ENCODE measurements around the gene SOX6.

SOX6 gene

DNA sequence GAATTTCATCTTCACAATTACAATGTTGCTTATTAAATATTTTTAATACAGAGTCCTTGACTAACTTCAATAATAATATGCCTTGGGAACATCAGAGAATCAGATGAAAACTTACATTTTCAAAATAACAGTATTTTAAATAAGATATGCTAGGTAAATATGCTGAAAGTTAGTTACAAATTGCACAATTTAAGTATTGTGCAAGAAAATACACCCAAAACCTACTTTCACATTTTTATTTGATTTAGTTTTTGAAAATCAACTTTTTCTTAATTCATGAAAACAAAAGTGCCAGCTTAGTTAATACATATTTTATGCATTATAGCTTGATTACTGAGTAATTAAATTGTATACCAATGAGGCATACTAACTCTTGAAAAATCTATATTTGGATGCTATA is 76.8 kb downstream of the SOX6 start:
- TF ChIP-seq, protein P1, sequence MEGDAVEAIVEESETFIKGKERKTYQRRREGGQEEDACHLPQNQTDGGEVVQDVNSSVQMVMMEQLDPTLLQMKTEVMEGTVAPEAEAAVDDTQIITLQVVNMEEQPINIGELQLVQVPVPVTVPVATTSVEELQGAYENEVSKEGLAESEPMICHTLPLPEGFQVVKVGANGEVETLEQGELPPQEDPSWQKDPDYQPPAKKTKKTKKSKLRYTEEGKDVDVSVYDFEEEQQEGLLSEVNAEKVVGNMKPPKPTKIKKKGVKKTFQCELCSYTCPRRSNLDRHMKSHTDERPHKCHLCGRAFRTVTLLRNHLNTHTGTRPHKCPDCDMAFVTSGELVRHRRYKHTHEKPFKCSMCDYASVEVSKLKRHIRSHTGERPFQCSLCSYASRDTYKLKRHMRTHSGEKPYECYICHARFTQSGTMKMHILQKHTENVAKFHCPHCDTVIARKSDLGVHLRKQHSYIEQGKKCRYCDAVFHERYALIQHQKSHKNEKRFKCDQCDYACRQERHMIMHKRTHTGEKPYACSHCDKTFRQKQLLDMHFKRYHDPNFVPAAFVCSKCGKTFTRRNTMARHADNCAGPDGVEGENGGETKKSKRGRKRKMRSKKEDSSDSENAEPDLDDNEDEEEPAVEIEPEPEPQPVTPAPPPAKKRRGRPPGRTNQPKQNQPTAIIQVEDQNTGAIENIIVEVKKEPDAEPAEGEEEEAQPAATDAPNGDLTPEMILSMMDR (conservative IDR thresholded peaks at IDR 0.05; ENCODE audit: low read depth, low read length), result no peak
- Histone ChIP-seq H3K79me2 (ENCODE audit: insufficient read depth, low read depth) (no peaks in the 10 kb centered on the region), H3K4me2 (no peak overlapping the region)

DNA sequence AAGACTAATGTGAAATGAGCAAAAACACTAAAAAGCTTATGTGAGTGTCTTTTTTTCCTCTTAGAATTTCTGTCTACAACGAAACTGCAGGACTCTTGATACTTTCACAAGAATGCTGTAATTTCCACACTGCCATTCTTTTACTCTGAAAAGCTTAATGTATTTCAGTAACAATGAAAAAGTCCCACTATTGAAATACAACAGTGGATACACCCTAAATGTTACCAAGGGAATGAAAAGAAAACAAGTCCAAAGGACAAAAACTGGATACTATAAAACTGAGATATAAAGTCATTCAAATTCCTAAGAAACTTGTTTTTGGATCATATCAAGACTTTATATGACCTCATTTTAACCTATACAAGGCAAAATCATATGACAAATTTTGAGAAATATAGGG is 77.4 kb downstream of the SOX6 start:
- no peak overlapping the region for H3K9ac ChIP-seq
- TF ChIP-seq, protein P1 (conservative IDR thresholded peaks at IDR 0.05; ENCODE audit: low read depth, low read length), result no peak
- H4K20me1 ChIP-seq (ENCODE audit: insufficient read depth), result no peaks in the 10 kb centered on the region
- H3K79me2 ChIP-seq (ENCODE audit: insufficient read depth, low read depth), result no peaks in the 10 kb centered on the region
- no peaks in the 10 kb centered on the region for H3K4me1 ChIP-seq (ENCODE audit: low read depth, poor library complexity, severe bottlenecking)
- no peak overlapping the region for H3K27ac ChIP-seq
- no peak overlapping the region for H2AFZ ChIP-seq (ENCODE audit: low read depth)
- H3K27me3 ChIP-seq (ENCODE audit: insufficient read depth, low read depth), result no peaks in the 10 kb centered on the region
- H3K4me3 ChIP-seq (IDR thresholded peaks at IDR 0.05; ENCODE audit: insufficient read depth, low read depth, low read length), result no peak overlapping the region
- H3K4me2 ChIP-seq, result no peak overlapping the region
- no peaks in the 10 kb centered on the region for H3K36me3 ChIP-seq (ENCODE audit: insufficient read depth)

More for the DNA sequence above, 76.8 kb downstream of the SOX6 start:
- Histone ChIP-seq H3K36me3 (ENCODE audit: insufficient read depth) (no peaks in the 10 kb centered on the region), H2AFZ (ENCODE audit: low read depth) (no peak overlapping the region), H3K9ac (no peak overlapping the region), H3K27me3 (ENCODE audit: insufficient read depth, low read depth) (no peaks in the 10 kb centered on the region), H3K4me3 (IDR thresholded peaks at IDR 0.05; ENCODE audit: insufficient read depth, low read depth, low read length) (no peak overlapping the region), H3K4me1 (ENCODE audit: low read depth, poor library complexity, severe bottlenecking) (no peaks in the 10 kb centered on the region), H4K20me1 (ENCODE audit: insufficient read depth) (no peaks in the 10 kb centered on the region), H3K27ac (no peak overlapping the region)

DNA sequence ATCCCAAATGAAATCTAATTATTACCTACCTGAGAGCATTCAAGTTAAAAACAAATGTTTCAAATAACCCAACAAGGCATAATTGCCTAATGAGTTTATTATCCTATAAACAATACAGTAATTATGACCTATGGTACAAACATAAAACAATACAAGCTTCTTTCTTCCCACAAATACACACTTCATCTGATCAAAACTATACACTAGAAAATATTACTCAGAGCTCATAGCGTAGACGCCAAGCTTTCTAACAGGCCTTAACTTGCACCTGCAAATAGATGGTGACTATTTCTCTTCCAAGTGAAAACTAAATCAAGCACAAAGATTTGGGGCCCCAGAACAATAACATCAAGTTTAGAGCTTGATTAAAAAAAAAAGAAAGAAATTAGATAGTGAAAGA is 78.1 kb downstream of the SOX6 start:
- no peaks in the 10 kb centered on the region for H3K4me1 ChIP-seq (ENCODE audit: low read depth, poor library complexity, severe bottlenecking)
- no peaks in the 10 kb centered on the region for H3K36me3 ChIP-seq (ENCODE audit: insufficient read depth)
- H3K9ac ChIP-seq, result no peak overlapping the region
- TF ChIP-seq, protein P1 (conservative IDR thresholded peaks at IDR 0.05; ENCODE audit: low read depth, low read length), result no peak
- H2AFZ ChIP-seq (ENCODE audit: low read depth), result no peak overlapping the region
- H3K79me2 ChIP-seq (ENCODE audit: insufficient read depth, low read depth), result no peaks in the 10 kb centered on the region
- no peak overlapping the region for H3K27ac ChIP-seq
- H3K27me3 ChIP-seq (ENCODE audit: insufficient read depth, low read depth), result no peaks in the 10 kb centered on the region
- H3K4me2 ChIP-seq, result no peak overlapping the region
- no peaks in the 10 kb centered on the region for H4K20me1 ChIP-seq (ENCODE audit: insufficient read depth)
- no peak overlapping the region for H3K4me3 ChIP-seq (IDR thresholded peaks at IDR 0.05; ENCODE audit: insufficient read depth, low read depth, low read length)

DNA sequence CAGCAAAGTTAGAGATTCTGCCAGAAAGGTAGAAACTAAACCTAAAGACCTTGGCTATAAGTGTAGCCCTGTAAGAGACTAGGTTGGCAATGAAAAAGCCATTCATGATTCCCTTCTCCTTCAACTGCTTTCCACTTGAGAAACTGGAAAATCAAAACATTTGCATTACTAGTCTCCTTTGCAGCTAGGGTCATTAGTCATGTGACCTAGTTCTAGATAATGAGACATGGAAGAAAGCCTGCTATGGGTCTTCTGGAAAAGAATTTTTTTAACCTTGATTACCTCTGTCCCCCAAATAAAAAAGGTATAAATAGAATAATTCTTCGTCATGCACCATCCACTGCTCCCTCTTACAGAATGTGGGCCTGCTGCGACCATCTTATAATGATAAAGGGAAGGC is 80.1 kb downstream of the SOX6 start:
- no peak overlapping the region for H3K27ac ChIP-seq
- no peak overlapping the region for H2AFZ ChIP-seq (ENCODE audit: low read depth)
- no peak overlapping the region for H3K4me3 ChIP-seq (IDR thresholded peaks at IDR 0.05; ENCODE audit: insufficient read depth, low read depth, low read length)
- H3K9ac ChIP-seq, result no peak overlapping the region
- no peaks in the 10 kb centered on the region for H3K79me2 ChIP-seq (ENCODE audit: insufficient read depth, low read depth)
- no peaks in the 10 kb centered on the region; the same call in 1 of the 2 replicates for H4K20me1 ChIP-seq (ENCODE audit: insufficient read depth)
- H3K36me3 ChIP-seq (ENCODE audit: insufficient read depth), result no peaks in the 10 kb centered on the region
- TF ChIP-seq, protein P1 (conservative IDR thresholded peaks at IDR 0.05; ENCODE audit: low read depth, low read length), result no peak
- H3K4me1 ChIP-seq (ENCODE audit: low read depth, poor library complexity, severe bottlenecking), result no peaks in the 10 kb centered on the region
- no peaks in the 10 kb centered on the region for H3K27me3 ChIP-seq (ENCODE audit: insufficient read depth, low read depth)
- H3K4me2 ChIP-seq, result no peak overlapping the region
